ENCODE measurements around the gene PPP1R13B. TPM values are rescaled to one million over a fixed set of nuclear protein-coding genes. Genes with fewer than 3 reads are reported as not detected.

Gene PPP1R13B
- total and polyA plus RNA-seq, 8 donors, result 20.9 to 33.9 (median 26.9) TPM

- ATAC-seq (no peak), FAIRE-seq (no peak), DNase-seq (no peak)
- no peaks in the 10 kb centered on the region for H3K27me3 ChIP-seq
- peak overlapping the region; percentile 50 to 80 (median 64) for H3K27ac ChIP-seq
- no peaks in the 10 kb centered on the region for H3K9me3 ChIP-seq
- 80 to 83% methylated on average over 8 of the region's 8 CpGs for WGBS, 2 donors
- no peaks in the 10 kb centered on the region for H3K36me3 ChIP-seq
- no peak for TF ChIP-seq CTCF (IDR thresholded peaks at IDR 0.05)
- H3K4me3 ChIP-seq, result no peak overlapping the region
- intact Hi-C loops (cut with DNase I), result no loop called here
- peaks cover 9 to 21% (median 20%) of the 10 kb centered on the region in 3 donors for H3K4me1 ChIP-seq
Measured at GRCh38 chr14:103870891-103871595, 23.7 kb upstream of the PPP1R13B start.

GRCh38 chr14:103870144-103870876 lies 22.9 kb upstream of the PPP1R13B start:
- Histone ChIP-seq H3K4me1 (peaks cover 9 to 21% (median 20%) of the 10 kb centered on the region in 3 donors), H3K27me3 (no peaks in the 10 kb centered on the region), H3K9me3 (no peaks in the 10 kb centered on the region), H3K36me3 (no peaks in the 10 kb centered on the region), H3K4me3 (no peak overlapping the region), H3K27ac (no peak overlapping the region)
- no peak for TF ChIP-seq CTCF (IDR thresholded peaks at IDR 0.05)
- intact Hi-C loops (cut with DNase I), result no loop called here
- ATAC-seq (no peak), FAIRE-seq (no peak), DNase-seq (peak in 1 of 6 donors; percentile 58)
- 87 to 92% methylated on average over 9 of the region's 9 CpGs for WGBS, 2 donors

GRCh38 chr14:103869406-103870143 lies 22.2 kb upstream of the PPP1R13B start:
- Histone ChIP-seq H3K9me3 (no peaks in the 10 kb centered on the region), H3K4me1 (peaks cover 9 to 21% (median 20%) of the 10 kb centered on the region in 3 donors), H3K27ac (no peak overlapping the region), H3K4me3 (no peak overlapping the region), H3K36me3 (no peaks in the 10 kb centered on the region), H3K27me3 (no peaks in the 10 kb centered on the region)
- FAIRE-seq, result no peak
- DNase-seq, result peak in 1 of 6 donors; percentile 37
- no peak for TF ChIP-seq CTCF (IDR thresholded peaks at IDR 0.05)
- no peak for ATAC-seq
- intact Hi-C loops (cut with DNase I), result no loop called here
- WGBS, 2 donors, result 85 to 89% methylated on average over 11 to 14 of the region's 14 CpGs

GRCh38 chr14:103868242-103868897 lies 21.0 kb upstream of the PPP1R13B start:
- Histone ChIP-seq H3K4me3 (no peak overlapping the region), H3K27me3 (no peaks in the 10 kb centered on the region), H3K9me3 (no peaks in the 10 kb centered on the region), H3K27ac (peak overlapping the region; percentile 64 to 85 (median 74)), H3K4me1 (peaks cover 9 to 21% (median 20%) of the 10 kb centered on the region in 3 donors), H3K36me3 (no peaks in the 10 kb centered on the region)
- no peak for TF ChIP-seq CTCF (IDR thresholded peaks at IDR 0.05)
- intact Hi-C loops (cut with DNase I), result no loop called here
- ATAC-seq, result no peak
- no peak for FAIRE-seq
- DNase-seq, result peak in 2 of 6 donors; percentile 22 to 42
- 86 to 91% methylated on average over 10 of the region's 10 CpGs for WGBS, 2 donors
